Natural killer cell (primary cell): ENCODE data around the gene PSORS1C1. TPM values are rescaled to one million over a fixed set of nuclear protein-coding genes. Genes with fewer than 3 reads are reported as not detected.

Experiments
- ATAC-seq, 3 donors: fragments of 150-1000 bp in 2 of 3; fragments of 200-7000 bp in 1 of 3; cut with Tn5 transposase; 1 replicate in 1 of 3; 2 replicates in 2 of 3; pipeline ENCODE4 v1.10.0; 2021; ENCODE audit warnings: mild to moderate bottlenecking in 2 of 3, moderate library complexity in 2 of 3
- DNase-seq, 2 donors: peaks; one replicate each; pipeline versions ENCODE4 v3.0.0 to v3.0.0-alpha.2; 2013 to 2021; ENCODE audit warnings: mixed read lengths in 1 of 2
- H3K27ac ChIP-seq: one replicate; pipeline ENCODE4 v1.5.1; 2013; ENCODE audit warnings: mild to moderate bottlenecking, low read length
- H3K27me3 ChIP-seq: one replicate; pipeline ENCODE4 v1.6.1; 2013; ENCODE audit warnings: low read length; ENCODE audit not compliant: control insufficient read depth, insufficient read depth
- H3K36me3 ChIP-seq: one replicate; pipeline ENCODE4 v1.6.1; 2013; ENCODE audit warnings: low read length; ENCODE audit not compliant: control insufficient read depth, insufficient read depth
- H3K4me1 ChIP-seq: one replicate; pipeline ENCODE4 v1.6.1; 2013; ENCODE audit warnings: low read length; ENCODE audit not compliant: control insufficient read depth, insufficient read depth
- H3K4me3 ChIP-seq: one replicate; pipeline ENCODE4 v1.5.1; 2013; ENCODE audit warnings: low read length
- H3K9me3 ChIP-seq: one replicate; pipeline ENCODE4 v1.6.1; 2013; ENCODE audit warnings: low read length; ENCODE audit not compliant: control insufficient read depth, insufficient read depth
- H3K27ac Mint-ChIP-seq, 2 donors: one replicate each; pipeline ENCODE4 v1.8.0; 2022; ENCODE audit warnings: mild to moderate bottlenecking in 2 of 2, mixed read lengths in 2 of 2, moderate library complexity in 1 of 2
- H3K27me3 Mint-ChIP-seq, 2 donors: one replicate each; pipeline ENCODE4 v1.8.0; 2022; ENCODE audit warnings: low read depth in 2 of 2, mixed read lengths in 2 of 2
- H3K36me3 Mint-ChIP-seq: one replicate; pipeline ENCODE4 v1.8.0; 2022; ENCODE audit warnings: mixed read lengths
- H3K4me1 Mint-ChIP-seq, 2 donors: one replicate each; pipeline ENCODE4 v1.8.0; 2022; ENCODE audit warnings: mixed read lengths in 2 of 2
- H3K4me3 Mint-ChIP-seq: one replicate; pipeline ENCODE4 v1.8.0; 2022; ENCODE audit warnings: mild to moderate bottlenecking, moderate library complexity, mixed read lengths
- H3K9me3 Mint-ChIP-seq, 2 donors: one replicate each; pipeline ENCODE4 v1.8.0; 2022; ENCODE audit warnings: mixed read lengths in 2 of 2
- WGBS: methylation state at CpG from one replicate; pipeline ENCODE4 v1.1.7; 2013; ENCODE audit warnings: missing lambda C conversion rate; ENCODE audit not compliant: insufficient coverage; 5-methylcytosine and 5-hydroxymethylcytosine counted together
- intact Hi-C: fragments of 100-400 bp; cut with micrococcal nuclease; formaldehyde crosslinking; loops from one replicate; pipeline ENCODE4 v1.14.2; 2022
- total RNA-seq, 4 donors: library from RNA; stranded (reverse); fragments of 120-200 nt in 1 of 4; gene quantifications; one replicate each; pipeline versions ENCODE4 v1.2.3 to v1.2.4, GENCODE V29; 2013 to 2022
- TF ChIP-seq, protein P1 (sequence below): fragments of 200-600 bp; IDR thresholded peaks from one replicate; pipeline ENCODE4 v1.8.0; 2022; ENCODE audit warnings: antibody characterized with exemption

PSORS1C1 gene
- total RNA-seq, 3 donors from 2014 or later (not counting 1 experiment from before 2014, with no cell fraction given): not detected

DNA sequence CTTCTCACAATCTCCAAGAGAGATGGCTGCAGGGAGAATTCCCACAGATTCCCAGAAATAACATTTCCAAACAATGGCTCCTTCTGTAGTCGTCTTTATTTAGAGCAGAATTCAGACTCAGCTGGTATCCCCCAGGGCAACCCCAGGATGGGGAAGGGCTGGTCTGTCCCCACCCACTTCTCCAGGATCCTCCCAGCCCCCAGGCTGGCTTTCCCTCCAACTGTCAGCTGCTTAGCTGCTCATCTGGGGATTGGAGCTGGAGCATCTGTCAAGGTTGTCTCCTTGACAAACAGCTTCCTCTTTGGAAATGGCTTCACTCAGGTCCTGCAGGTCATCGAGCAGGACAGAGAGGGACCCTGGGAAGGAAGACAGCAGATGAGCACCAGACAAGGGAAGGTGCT, 27.8 kb downstream of the PSORS1C1 start:
- DNase-seq (no peak), ATAC-seq (no peak)
- H3K27me3 Mint-ChIP-seq: peaks cover 0 to 3% of the 10 kb centered on the region in 2 donors
- no peaks in the 10 kb centered on the region for H3K9me3 ChIP-seq
- H3K36me3 ChIP-seq: peaks cover 2% of the 10 kb centered on the region
- no peaks in the 10 kb centered on the region for H3K9me3 Mint-ChIP-seq
- TF ChIP-seq, protein P1, sequence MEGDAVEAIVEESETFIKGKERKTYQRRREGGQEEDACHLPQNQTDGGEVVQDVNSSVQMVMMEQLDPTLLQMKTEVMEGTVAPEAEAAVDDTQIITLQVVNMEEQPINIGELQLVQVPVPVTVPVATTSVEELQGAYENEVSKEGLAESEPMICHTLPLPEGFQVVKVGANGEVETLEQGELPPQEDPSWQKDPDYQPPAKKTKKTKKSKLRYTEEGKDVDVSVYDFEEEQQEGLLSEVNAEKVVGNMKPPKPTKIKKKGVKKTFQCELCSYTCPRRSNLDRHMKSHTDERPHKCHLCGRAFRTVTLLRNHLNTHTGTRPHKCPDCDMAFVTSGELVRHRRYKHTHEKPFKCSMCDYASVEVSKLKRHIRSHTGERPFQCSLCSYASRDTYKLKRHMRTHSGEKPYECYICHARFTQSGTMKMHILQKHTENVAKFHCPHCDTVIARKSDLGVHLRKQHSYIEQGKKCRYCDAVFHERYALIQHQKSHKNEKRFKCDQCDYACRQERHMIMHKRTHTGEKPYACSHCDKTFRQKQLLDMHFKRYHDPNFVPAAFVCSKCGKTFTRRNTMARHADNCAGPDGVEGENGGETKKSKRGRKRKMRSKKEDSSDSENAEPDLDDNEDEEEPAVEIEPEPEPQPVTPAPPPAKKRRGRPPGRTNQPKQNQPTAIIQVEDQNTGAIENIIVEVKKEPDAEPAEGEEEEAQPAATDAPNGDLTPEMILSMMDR: no peak
- WGBS: 86% methylated on average over 2 of the region's 2 CpGs
- H3K4me1 Mint-ChIP-seq: peaks cover 4 to 5% of the 10 kb centered on the region in 2 donors
- no peaks in the 10 kb centered on the region for H3K36me3 Mint-ChIP-seq
- intact Hi-C loops: no loop called here
- H3K27me3 ChIP-seq: no peaks in the 10 kb centered on the region
- H3K4me1 ChIP-seq: peaks cover 6% of the 10 kb centered on the region
- no peak overlapping the region for H3K27ac ChIP-seq
- H3K4me3 ChIP-seq: no peak overlapping the region
- no peak overlapping the region for H3K27ac Mint-ChIP-seq
- H3K4me3 Mint-ChIP-seq: no peak overlapping the region

DNA sequence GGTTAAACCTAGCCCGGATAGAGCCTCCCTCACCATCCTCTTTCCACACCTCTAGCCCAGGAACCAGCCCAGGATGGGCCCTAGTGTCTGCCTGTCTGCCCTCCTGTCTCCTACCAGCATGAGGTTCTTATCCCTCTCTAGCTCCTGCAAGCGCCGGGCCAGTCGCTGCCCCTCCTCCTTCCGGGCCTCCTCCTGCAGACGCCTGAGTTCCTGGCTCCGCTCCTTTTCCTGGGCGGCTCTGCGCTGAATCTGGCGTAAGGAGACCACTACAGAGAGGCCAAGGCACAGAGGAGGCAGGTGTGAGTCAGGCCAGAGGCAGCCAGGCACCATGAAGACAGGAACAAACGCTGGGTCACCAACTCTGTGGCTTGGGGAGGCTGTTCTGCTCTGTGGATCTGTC, 28.5 kb downstream of the PSORS1C1 start:
- 93% methylated on average over 11 of the region's 11 CpGs for WGBS
- H3K27ac ChIP-seq: no peak overlapping the region
- Mint-ChIP-seq H3K36me3 (no peaks in the 10 kb centered on the region), H3K27ac (no peak overlapping the region), H3K4me1 (no peaks in the 10 kb centered on the region), H3K27me3 (no peaks in the 10 kb centered on the region), H3K9me3 (no peaks in the 10 kb centered on the region), H3K4me3 (no peak overlapping the region)
- ATAC-seq: no peak
- TF ChIP-seq, protein P1: no peak
- H3K27me3 ChIP-seq: no peaks in the 10 kb centered on the region
- H3K9me3 ChIP-seq: no peaks in the 10 kb centered on the region
- no peak for DNase-seq
- intact Hi-C loops: no loop called here
- no peak overlapping the region for H3K4me3 ChIP-seq
- peaks cover 2% of the 10 kb centered on the region for H3K36me3 ChIP-seq
- H3K4me1 ChIP-seq: no peaks in the 10 kb centered on the region

DNA sequence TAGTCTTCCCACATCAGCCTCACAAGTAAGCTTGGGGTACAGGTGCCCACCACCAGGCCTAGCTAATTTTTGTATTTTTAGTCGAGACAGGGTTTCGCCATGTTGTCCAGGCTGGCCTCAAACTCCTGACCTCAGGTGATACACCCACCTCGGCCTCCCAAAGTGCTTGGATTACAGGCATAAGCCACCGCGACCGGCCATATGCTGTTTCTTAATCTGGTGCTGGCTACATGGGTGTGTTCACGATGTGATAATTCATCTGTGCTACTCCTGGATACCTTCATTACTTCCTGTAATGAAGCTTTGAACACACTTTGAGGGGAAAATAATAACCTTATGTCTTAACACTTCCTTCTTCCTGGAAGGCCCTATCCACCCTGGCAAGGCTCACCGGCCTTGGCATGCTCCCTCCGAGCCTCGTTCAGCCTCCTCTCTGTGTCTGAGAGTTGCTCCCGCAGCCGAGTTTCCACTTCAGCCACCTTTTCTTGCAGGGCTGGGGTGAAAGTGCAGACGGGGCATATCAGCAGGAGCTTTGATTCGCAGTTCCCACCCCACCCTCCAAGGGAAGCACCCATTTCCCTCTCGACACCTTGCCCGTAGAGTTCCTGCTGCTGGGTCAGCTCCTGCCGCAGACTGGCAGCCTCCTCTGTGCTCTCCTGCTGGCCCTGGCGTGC, 29.8 kb downstream of the PSORS1C1 start:
- Histone ChIP-seq H3K4me1 (no peaks in the 10 kb centered on the region), H3K36me3 (peaks cover 2% of the 10 kb centered on the region), H3K27ac (no peak overlapping the region), H3K27me3 (no peaks in the 10 kb centered on the region), H3K9me3 (no peaks in the 10 kb centered on the region), H3K4me3 (no peak overlapping the region)
- Mint-ChIP-seq H3K27me3 (no peaks in the 10 kb centered on the region), H3K4me3 (no peak overlapping the region), H3K36me3 (no peaks in the 10 kb centered on the region), H3K9me3 (no peaks in the 10 kb centered on the region), H3K27ac (no peak overlapping the region), H3K4me1 (no peaks in the 10 kb centered on the region)
- WGBS: 94% methylated on average over 18 of the region's 18 CpGs
- TF ChIP-seq, protein P1: no peak
- intact Hi-C loops: no loop called here
- DNase-seq (no peak), ATAC-seq (no peak)

DNA sequence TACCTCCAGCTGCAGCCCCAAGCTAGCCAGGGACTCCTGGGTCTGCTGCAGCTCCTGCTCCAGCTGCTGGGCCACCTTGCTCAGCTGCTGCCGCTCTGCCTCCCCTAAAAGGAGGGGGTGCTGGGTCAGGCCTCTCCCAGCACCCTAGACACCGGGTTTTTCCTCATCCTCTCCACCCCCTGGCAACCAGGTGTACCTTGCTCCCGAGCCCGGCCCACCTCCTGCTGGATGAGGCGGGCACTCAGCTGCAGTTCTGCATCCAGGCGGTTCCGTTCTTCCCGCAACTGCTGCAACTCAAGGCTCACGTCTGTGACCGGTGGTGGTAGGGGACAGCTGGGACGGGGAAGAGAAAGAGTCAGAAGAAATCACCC, 30.4 kb downstream of the PSORS1C1 start:
- Histone ChIP-seq H3K27ac (no peak overlapping the region), H3K27me3 (no peaks in the 10 kb centered on the region), H3K4me1 (no peaks in the 10 kb centered on the region), H3K36me3 (peaks cover 4% of the 10 kb centered on the region), H3K9me3 (no peaks in the 10 kb centered on the region), H3K4me3 (no peak overlapping the region)
- H3K4me3 Mint-ChIP-seq: no peak overlapping the region
- TF ChIP-seq, protein P1: no peak
- no peaks in the 10 kb centered on the region for H3K36me3 Mint-ChIP-seq
- H3K4me1 Mint-ChIP-seq: no peaks in the 10 kb centered on the region
- intact Hi-C loops: no loop called here
- ATAC-seq (no peak), DNase-seq (no peak)
- WGBS: 86% methylated on average over 11 of the region's 11 CpGs
- H3K9me3 Mint-ChIP-seq: no peaks in the 10 kb centered on the region
- H3K27ac Mint-ChIP-seq: no peak overlapping the region
- no peaks in the 10 kb centered on the region for H3K27me3 Mint-ChIP-seq
